HG03196 (cell line): ENCODE results near the gene PPP1R27.

Source experiments
- ATAC-seq: cut with Tn5 transposase; IDR thresholded peaks from one replicate; pipeline ENCODE4 v1.9.1; 2021; ENCODE audit not compliant: unreplicated experiment

Gene PPP1R27

DNA sequence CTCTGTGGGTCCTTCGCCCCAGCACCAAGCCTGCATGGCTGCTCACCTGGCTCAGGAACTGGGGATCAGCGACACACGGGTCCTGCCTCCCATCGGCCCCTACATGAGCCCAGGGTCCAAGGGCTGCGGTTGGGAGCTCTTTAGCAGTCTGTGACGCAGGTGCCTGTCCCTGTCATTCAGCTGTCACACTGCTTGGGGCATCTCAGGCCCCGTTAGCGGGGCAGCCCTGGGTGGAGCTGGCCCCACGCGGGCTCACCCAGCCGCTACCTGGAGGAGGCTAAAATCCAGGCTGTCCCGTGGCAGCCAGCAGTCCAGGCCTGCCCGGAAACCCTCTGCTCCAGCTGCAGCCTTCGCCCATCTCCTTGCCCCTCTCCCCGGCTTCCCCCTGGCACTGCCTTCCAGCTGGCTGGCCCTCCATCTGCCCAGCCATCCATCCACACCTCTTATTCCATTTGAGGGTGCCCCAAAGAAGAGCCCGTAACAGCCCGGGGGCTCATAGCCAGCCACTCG is 27.6 kb downstream of the PPP1R27 start:
- no peak for ATAC-seq

DNA sequence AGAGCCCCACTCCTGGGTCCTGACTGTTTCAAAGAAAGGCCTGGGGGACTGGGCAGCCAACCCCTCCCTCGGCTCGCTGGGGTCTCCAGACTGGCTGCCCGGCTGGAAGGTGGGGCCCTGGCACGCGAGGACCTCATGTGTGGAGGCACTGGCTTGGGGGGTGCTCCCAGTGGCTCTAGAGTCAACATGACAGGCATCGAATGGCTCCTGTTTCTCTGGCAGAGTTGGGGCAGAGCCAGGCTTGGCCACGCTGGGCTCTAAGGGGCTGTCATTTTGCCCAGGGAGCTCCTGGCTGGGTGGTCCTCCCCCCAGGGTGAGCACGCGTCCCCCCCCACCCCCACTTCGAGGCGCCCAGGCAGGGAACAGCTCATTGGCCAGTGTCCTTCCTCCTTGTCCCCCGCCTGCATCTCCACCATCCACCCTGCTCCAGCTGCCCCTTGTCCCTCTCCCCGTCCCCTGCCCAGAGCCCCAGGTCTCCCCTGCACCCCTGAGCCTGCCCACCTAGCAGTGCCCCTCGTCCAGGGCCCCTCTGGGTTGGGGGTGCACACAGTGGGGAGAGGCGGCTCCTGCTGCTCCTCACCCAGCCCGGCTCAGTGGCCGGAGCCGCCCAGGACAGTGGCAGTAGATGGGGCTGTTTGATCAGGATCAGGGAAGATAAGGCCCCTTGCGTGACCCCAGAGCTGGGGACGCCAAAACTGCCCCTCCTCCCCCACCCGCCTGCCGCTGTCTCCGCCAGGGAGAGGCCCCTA is 28.2 kb downstream of the PPP1R27 start:
- ATAC-seq: no peak

DNA sequence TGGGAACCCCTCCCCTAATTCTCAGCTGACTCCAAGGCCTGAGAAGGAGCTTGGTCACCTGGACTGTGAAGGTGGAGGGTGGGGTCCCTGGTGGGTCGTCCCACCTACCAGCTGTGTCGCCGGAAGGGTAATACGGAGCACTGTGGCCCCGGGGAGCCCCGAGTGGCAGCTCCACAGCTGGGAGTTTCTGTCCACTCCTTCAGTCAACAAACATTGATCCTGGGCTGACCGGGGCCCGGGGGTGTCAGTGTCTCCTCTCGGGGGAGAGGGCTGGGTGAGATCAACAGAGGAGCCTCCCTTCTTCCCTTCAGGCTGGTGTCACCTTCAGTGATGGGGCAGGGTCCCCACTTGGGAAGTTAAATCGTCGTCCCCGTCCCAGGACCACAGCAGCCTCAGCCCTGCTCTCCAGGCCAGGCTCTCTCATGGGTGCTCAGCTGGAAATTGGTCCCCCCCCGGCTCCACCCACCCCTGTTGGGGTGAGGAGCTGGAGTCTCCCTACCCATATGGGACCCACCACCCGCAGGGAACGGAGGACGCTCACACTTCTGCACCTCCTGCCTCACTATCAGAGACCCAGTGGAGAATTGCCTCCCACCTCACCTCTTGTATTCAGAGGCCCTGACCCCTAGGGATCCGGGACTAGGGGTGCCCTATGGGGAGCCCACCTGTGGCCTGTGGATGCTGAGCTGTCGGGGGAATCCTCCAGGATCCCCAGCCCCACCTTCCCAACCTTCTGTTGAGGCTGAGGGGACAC is 29.0 kb downstream of the PPP1R27 start:
- ATAC-seq: no peak

- ATAC-seq: no peak
These were observed 30.1 kb downstream of the PPP1R27 start for GRCh38 chr17:81804559-81805399.

GRCh38 chr17:81803728-81804558 is 30.9 kb downstream of the PPP1R27 start, which contains the start of gene GCGR:
TSS of gene GCGR (plus strand) at chr17:81804150. CDS start at chr17:81809019, 4,869 bp downstream.
- ATAC-seq: no peak

DNA sequence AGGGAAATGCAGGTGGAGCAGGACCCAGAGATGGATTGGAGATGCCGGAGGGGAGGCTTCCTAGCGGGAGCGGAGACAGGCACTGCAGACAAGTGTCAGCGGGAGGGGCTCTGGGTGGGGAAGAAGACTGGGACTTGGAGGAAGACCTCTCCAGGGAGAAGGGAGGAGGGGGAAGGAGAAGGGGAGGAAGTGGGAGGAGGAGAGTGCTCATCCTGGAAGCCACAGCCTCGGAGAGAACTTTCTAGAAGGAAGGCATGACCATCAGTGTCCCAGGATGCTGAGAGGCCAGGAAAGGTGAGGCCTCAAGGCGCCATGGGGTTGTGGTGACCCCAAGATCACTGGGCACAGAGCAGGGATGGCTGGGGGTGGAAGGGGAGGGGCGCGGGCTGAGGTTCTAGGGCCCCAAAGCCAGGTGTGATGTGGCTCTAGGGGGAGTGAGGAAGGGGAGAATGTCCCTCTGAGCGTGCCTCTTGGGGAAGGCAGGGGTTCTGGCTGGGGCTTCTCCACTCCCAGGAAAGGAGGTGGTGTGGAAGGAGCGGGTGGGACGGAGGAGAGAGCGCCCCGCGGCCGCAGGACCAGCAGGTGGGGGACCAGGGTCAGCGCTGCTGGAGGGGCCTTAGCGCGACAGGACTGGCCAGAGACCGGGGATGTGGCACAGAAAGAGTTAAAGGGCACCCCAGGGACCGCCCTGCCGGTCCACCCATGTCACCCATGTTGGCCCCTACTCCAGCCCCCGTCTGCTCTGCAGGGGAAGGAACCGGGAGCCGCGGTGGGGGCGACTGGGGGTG is 31.8 kb downstream of the PPP1R27 start:
- ATAC-seq: no peak

GRCh38 chr17:81802048-81802758 is 32.6 kb downstream of the PPP1R27 start:
- ATAC-seq: no peak

DNA sequence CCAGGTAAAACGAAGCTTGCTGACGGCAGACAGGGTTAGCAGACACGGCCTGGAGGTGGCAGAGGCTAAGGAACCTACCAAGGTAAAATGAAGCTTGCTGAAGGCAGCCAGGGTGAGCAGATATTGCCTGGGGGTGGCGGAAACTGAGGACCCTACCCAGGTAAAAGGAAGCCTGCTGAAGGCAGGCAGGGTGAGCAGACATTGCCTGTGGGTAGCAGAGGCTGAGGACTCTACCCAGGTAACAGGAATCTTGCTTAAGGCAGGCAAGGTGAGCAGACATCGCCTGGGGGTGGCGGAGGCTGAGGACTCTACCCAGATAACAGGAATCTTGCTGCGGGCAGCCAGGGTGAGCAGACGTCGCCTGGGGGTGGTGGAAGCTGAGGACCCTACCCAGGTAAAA is 33.5 kb downstream of the PPP1R27 start:
- ATAC-seq: no peak

DNA sequence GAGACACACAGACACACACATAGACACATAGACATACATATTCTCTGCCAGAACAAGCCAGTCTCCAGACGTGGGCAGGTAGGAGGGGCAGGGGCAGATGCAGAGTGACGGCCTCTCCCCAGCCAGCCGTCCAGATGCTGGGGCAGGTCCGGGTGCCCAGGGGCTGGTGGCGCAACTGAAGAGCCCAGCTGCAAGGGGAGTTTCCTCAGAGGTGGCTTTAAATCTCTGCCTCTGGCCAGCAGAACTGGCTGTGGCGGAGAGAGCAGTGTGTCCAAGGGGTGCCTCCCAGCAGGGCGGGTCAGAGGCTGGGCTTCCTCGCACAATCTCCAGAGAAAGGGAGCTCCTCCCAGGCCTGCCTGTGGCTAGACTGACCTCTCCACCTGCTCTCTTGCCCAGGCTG is 40.3 kb downstream of the PPP1R27 start:
- no peak for ATAC-seq

GRCh38 chr17:81794074-81794476 is 40.8 kb downstream of the PPP1R27 start:
- ATAC-seq: no peak

GRCh38 chr17:81792675-81793615 is 41.9 kb downstream of the PPP1R27 start:
- no peak for ATAC-seq
